Erythroblast (primary cell): ENCODE measurements around the gene PBX1.

Experiments
- GATA1 ChIP-seq: IDR thresholded peaks from 2 replicates; pipeline ENCODE4 v1.6.1; 2011; ENCODE audit warnings: low read depth, mild to moderate bottlenecking, control low read depth, low read length, moderate library complexity
- POLR2A ChIP-seq: IDR thresholded peaks from 2 replicates; pipeline ENCODE4 v1.6.1; 2011; ENCODE audit warnings: mild to moderate bottlenecking, low read length

GRCh38 chr1:164524810-164525209, 34.2 kb upstream of the PBX1 start:
- TF ChIP-seq POLR2A (no peak), GATA1 (no peak)
